GM12865 (cell line): Measurements from ENCODE around the gene DYNC2H1.
"Not testable (repeated sequence)": the region's sequence is repeated elsewhere in the genome, so short reads cannot be mapped to it uniquely, and the experiment has no call there.

ENCODE experiments used
- DNase-seq: peaks from one replicate; pipeline ENCODE4 v3.0.0; 2010; ENCODE audit warnings: low read depth
- H3K4me3 ChIP-seq: 2 replicates; pipeline ENCODE4 v1.5.1; 2011; ENCODE audit warnings: mild to moderate bottlenecking, low read depth, low read length, control low read depth
- TF ChIP-seq, protein P1 (sequence below): IDR thresholded peaks from 2 replicates; pipeline ENCODE4 v1.5.1; 2011; ENCODE audit warnings: low read length, control low read depth, low read depth, inconsistent platforms; ENCODE audit not compliant: insufficient read depth; ENCODE audit errors: missing control alignments

Gene DYNC2H1

GRCh38 chr11:103368145-103368544, 258.9 kb downstream of the DYNC2H1 start:
- no peak overlapping the region for H3K4me3 ChIP-seq
- TF ChIP-seq, protein P1, sequence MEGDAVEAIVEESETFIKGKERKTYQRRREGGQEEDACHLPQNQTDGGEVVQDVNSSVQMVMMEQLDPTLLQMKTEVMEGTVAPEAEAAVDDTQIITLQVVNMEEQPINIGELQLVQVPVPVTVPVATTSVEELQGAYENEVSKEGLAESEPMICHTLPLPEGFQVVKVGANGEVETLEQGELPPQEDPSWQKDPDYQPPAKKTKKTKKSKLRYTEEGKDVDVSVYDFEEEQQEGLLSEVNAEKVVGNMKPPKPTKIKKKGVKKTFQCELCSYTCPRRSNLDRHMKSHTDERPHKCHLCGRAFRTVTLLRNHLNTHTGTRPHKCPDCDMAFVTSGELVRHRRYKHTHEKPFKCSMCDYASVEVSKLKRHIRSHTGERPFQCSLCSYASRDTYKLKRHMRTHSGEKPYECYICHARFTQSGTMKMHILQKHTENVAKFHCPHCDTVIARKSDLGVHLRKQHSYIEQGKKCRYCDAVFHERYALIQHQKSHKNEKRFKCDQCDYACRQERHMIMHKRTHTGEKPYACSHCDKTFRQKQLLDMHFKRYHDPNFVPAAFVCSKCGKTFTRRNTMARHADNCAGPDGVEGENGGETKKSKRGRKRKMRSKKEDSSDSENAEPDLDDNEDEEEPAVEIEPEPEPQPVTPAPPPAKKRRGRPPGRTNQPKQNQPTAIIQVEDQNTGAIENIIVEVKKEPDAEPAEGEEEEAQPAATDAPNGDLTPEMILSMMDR, result no peak
- no peak for DNase-seq

GRCh38 chr11:103370076-103370475, 260.9 kb downstream of the DYNC2H1 start:
- H3K4me3 ChIP-seq, result no peak overlapping the region
- TF ChIP-seq, protein P1, result no peak
- no peak for DNase-seq

- TF ChIP-seq, protein P1, result no peak
These were observed 263.7 kb downstream of the DYNC2H1 start for GRCh38 chr11:103372906-103373305.

GRCh38 chr11:103374227-103374626, 265.0 kb downstream of the DYNC2H1 start:
- not testable (repeated sequence) for DNase-seq, H3K4me3 ChIP-seq

More at GRCh38 chr11:103372906-103373305, 263.7 kb downstream of the DYNC2H1 start:
- no peak overlapping the region for H3K4me3 ChIP-seq
- DNase-seq, result no peak

DNA sequence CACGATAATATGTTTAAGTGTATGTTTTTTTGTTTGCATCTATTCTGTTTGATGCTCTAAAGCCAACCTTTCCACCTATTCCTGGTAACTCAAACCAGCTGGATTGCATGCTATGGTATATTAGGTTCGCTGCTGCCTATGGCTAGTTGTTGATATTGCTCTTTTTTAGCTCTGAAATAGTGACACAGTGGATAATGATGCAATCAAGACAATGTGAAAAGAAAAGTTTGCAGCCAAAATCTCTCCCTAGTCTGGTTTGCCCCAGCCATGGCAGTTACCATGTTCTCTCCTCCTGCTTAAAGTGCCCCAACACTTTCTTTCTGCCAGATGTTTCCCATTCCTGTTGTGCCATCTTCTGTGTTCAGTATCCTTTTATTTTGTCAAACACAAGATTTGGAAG, 269.7 kb downstream of the DYNC2H1 start:
- no peak for DNase-seq
- no peak overlapping the region for H3K4me3 ChIP-seq
- TF ChIP-seq, protein P1, result no peak

- TF ChIP-seq, protein P1, result no peak
- DNase-seq, result no peak
- no peak overlapping the region for H3K4me3 ChIP-seq
These were observed 270.8 kb downstream of the DYNC2H1 start for GRCh38 chr11:103380031-103380430.

GRCh38 chr11:103384652-103385051, 275.4 kb downstream of the DYNC2H1 start:
- TF ChIP-seq, protein P1, result no peak
- no peak for DNase-seq
- no peak overlapping the region for H3K4me3 ChIP-seq
